ENCODE data around the gene CTH.
"Not testable (repeated sequence)": the region's sequence is repeated elsewhere in the genome, so short reads cannot be mapped to it uniquely, and the experiment has no call there.

The CTH gene

GRCh38 chr1:70434253-70434859 lies 23.3 kb downstream of the CTH start:
- no peaks in the 10 kb centered on the region for H3K9me3 ChIP-seq (ENCODE audit: control insufficient read depth, low read length)
- H3K4me3 ChIP-seq (ENCODE audit: low read length) = no peak overlapping the region
- no peak overlapping the region for H3K9ac ChIP-seq (ENCODE audit: low read length)
- DNase-seq (ENCODE audit: low read depth) = no peak
- H3K4me1 ChIP-seq (ENCODE audit: control insufficient read depth, insufficient read depth, low read length) = peaks cover 5% of the 10 kb centered on the region
- H3K36me3 ChIP-seq (ENCODE audit: control insufficient read depth, insufficient read depth, low read length, severe bottlenecking) = peaks cover 42% of the 10 kb centered on the region
- no peaks in the 10 kb centered on the region for H3K27me3 ChIP-seq (replicated peaks; ENCODE audit: control insufficient read depth, insufficient read depth, low read length)

DNA sequence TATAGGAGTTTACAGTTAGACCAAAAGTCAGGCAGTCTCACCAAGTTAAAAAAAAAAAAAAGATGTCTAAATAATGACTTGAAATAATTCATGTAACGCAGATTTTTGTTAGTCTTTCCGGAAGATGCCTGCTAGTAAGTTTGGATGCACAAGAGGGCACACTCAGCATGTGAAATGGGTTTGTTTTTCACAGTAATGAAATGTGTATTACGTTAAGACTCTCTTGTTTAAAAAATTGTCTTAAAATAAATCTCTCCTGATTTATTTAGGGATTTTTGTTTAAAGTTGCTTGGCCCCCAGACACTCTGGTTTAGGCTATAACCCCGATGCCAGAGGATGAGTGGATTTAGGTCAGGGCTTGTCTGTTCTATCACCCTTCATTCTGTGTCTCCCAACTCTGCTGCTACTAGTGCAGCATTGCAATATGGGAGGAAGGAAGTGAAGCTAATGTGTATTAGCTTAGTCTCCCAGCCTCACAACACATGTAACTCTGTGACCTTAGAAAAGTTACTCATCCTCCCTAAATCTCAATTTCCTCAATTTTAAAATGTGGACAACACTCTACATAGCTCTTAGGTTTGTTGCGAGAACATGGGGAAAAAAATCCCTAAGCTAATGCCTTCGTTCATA lies 25.7 kb downstream of the CTH start:
- H3K4me1 ChIP-seq (ENCODE audit: control insufficient read depth, insufficient read depth, low read length) = peaks cover 5% of the 10 kb centered on the region
- no peak overlapping the region for H3K9ac ChIP-seq (ENCODE audit: low read length)
- no peaks in the 10 kb centered on the region for H3K27me3 ChIP-seq (replicated peaks; ENCODE audit: control insufficient read depth, insufficient read depth, low read length)
- H3K4me3 ChIP-seq (ENCODE audit: low read length) = no peak overlapping the region
- peak; percentile 68 for DNase-seq (ENCODE audit: low read depth)
- no peaks in the 10 kb centered on the region for H3K9me3 ChIP-seq (ENCODE audit: control insufficient read depth, low read length)
- H3K36me3 ChIP-seq (ENCODE audit: control insufficient read depth, insufficient read depth, low read length, severe bottlenecking) = peaks cover 32% of the 10 kb centered on the region

GRCh38 chr1:70438529-70438928 lies 27.5 kb downstream of the CTH start:
- H3K9me3 ChIP-seq (ENCODE audit: control insufficient read depth, low read length) = no peaks in the 10 kb centered on the region
- DNase-seq (ENCODE audit: low read depth) = no peak
- peaks cover 22% of the 10 kb centered on the region for H3K36me3 ChIP-seq (ENCODE audit: control insufficient read depth, insufficient read depth, low read length, severe bottlenecking)
- no peaks in the 10 kb centered on the region for H3K27me3 ChIP-seq (replicated peaks; ENCODE audit: control insufficient read depth, insufficient read depth, low read length)
- H3K4me1 ChIP-seq (ENCODE audit: control insufficient read depth, insufficient read depth, low read length) = peaks cover 10% of the 10 kb centered on the region
- H3K4me3 ChIP-seq (ENCODE audit: low read length) = no peak overlapping the region
- H3K9ac ChIP-seq (ENCODE audit: low read length) = no peak overlapping the region

- H3K4me3 ChIP-seq (ENCODE audit: low read length) = no peak overlapping the region
- no peaks in the 10 kb centered on the region for H3K9me3 ChIP-seq (ENCODE audit: control insufficient read depth, low read length)
- peaks cover 10% of the 10 kb centered on the region for H3K4me1 ChIP-seq (ENCODE audit: control insufficient read depth, insufficient read depth, low read length)
- no peaks in the 10 kb centered on the region for H3K27me3 ChIP-seq (replicated peaks; ENCODE audit: control insufficient read depth, insufficient read depth, low read length)
- H3K36me3 ChIP-seq (ENCODE audit: control insufficient read depth, insufficient read depth, low read length, severe bottlenecking) = peaks cover 7% of the 10 kb centered on the region
- H3K9ac ChIP-seq (ENCODE audit: low read length) = no peak overlapping the region
- DNase-seq (ENCODE audit: low read depth) = no peak
Observed at GRCh38 chr1:70440642-70441391, 29.7 kb downstream of the CTH start.

GRCh38 chr1:70441392-70442035 lies 30.4 kb downstream of the CTH start:
- Histone ChIP-seq H3K36me3 (ENCODE audit: control insufficient read depth, insufficient read depth, low read length, severe bottlenecking) (peaks cover 4% of the 10 kb centered on the region), H3K27me3 (replicated peaks; ENCODE audit: control insufficient read depth, insufficient read depth, low read length) (no peaks in the 10 kb centered on the region), H3K9me3 (ENCODE audit: control insufficient read depth, low read length) (no peaks in the 10 kb centered on the region), H3K4me1 (ENCODE audit: control insufficient read depth, insufficient read depth, low read length) (peaks cover 10% of the 10 kb centered on the region), H3K4me3 (ENCODE audit: low read length) (no peak overlapping the region), H3K9ac (ENCODE audit: low read length) (no peak overlapping the region)
- DNase-seq (ENCODE audit: low read depth) = no peak

DNA sequence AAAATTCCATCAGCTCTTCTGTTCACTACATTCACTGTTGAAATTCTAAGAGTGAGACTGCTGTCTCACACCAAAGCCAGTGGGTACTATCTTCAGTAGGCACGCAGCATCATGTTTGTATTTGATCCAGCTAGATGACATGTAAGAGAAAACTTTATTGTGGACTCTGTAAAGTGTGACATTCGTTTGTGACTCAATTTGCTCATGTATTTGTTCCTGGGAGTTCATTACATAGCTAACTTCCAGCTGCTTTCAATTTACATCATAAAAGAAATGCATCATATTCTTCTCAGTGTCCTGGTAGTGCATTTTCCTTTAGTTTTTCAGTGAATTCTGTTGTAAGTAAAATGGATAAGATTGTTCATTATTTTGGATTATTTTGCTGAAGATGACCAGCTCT lies 31.4 kb downstream of the CTH start:
- H3K4me3 ChIP-seq (ENCODE audit: low read length) = no peak overlapping the region
- no peaks in the 10 kb centered on the region for H3K27me3 ChIP-seq (replicated peaks; ENCODE audit: control insufficient read depth, insufficient read depth, low read length)
- peaks cover 5% of the 10 kb centered on the region for H3K4me1 ChIP-seq (ENCODE audit: control insufficient read depth, insufficient read depth, low read length)
- no peak overlapping the region for H3K9ac ChIP-seq (ENCODE audit: low read length)
- no peaks in the 10 kb centered on the region for H3K9me3 ChIP-seq (ENCODE audit: control insufficient read depth, low read length)
- H3K36me3 ChIP-seq (ENCODE audit: control insufficient read depth, insufficient read depth, low read length, severe bottlenecking) = peaks cover 4% of the 10 kb centered on the region
- DNase-seq (ENCODE audit: low read depth) = peak; percentile 55

- no peak overlapping the region for H3K4me3 ChIP-seq (ENCODE audit: low read length)
- peaks cover 4% of the 10 kb centered on the region for H3K36me3 ChIP-seq (ENCODE audit: control insufficient read depth, insufficient read depth, low read length, severe bottlenecking)
- no peak overlapping the region for H3K9ac ChIP-seq (ENCODE audit: low read length)
- H3K4me1 ChIP-seq (ENCODE audit: control insufficient read depth, insufficient read depth, low read length) = peaks cover 5% of the 10 kb centered on the region
- H3K9me3 ChIP-seq (ENCODE audit: control insufficient read depth, low read length) = no peaks in the 10 kb centered on the region
- no peaks in the 10 kb centered on the region for H3K27me3 ChIP-seq (replicated peaks; ENCODE audit: control insufficient read depth, insufficient read depth, low read length)
- no peak for DNase-seq (ENCODE audit: low read depth)
Observed at GRCh38 chr1:70443739-70444138, 32.7 kb downstream of the CTH start.

GRCh38 chr1:70449049-70449448 lies 38.0 kb downstream of the CTH start:
- Histone ChIP-seq H3K27me3 (replicated peaks; ENCODE audit: control insufficient read depth, insufficient read depth, low read length) (no peaks in the 10 kb centered on the region), H3K4me1 (ENCODE audit: control insufficient read depth, insufficient read depth, low read length) (no peaks in the 10 kb centered on the region), H3K9me3 (ENCODE audit: control insufficient read depth, low read length) (no peaks in the 10 kb centered on the region), H3K36me3 (ENCODE audit: control insufficient read depth, insufficient read depth, low read length, severe bottlenecking) (no peaks in the 10 kb centered on the region), H3K4me3 (ENCODE audit: low read length) (no peak overlapping the region), H3K9ac (ENCODE audit: low read length) (no peak overlapping the region)
- DNase-seq (ENCODE audit: low read depth) = no peak

- not testable (repeated sequence) for H3K4me3 ChIP-seq (ENCODE audit: low read length); H3K9me3 ChIP-seq (ENCODE audit: control insufficient read depth, low read length); H3K27me3 ChIP-seq (replicated peaks; ENCODE audit: control insufficient read depth, insufficient read depth, low read length); DNase-seq (ENCODE audit: low read depth); H3K9ac ChIP-seq (ENCODE audit: low read length); H3K4me1 ChIP-seq (ENCODE audit: control insufficient read depth, insufficient read depth, low read length); H3K36me3 ChIP-seq (ENCODE audit: control insufficient read depth, insufficient read depth, low read length, severe bottlenecking)
Observed at GRCh38 chr1:70452164-70452939, 41.3 kb downstream of the CTH start.

DNA sequence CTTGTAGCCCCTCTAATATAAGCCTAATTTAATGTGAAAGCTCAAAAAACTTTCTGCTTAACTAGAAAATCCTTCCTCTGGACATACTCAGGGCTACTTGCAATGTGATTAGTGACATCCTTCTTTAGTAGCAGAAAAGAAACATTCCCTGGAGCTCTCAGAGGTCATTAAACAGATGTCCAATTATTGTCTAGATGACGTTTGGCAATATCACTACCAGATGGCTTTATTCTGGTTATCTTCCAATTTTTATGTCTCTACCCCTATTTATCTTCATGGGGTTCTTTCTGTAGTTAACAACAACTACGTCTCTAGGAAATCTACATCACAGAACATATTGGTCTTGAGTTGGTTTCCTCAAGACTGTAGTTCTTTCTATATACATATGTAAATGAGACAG lies 44.2 kb downstream of the CTH start:
- no peaks in the 10 kb centered on the region for H3K36me3 ChIP-seq (ENCODE audit: control insufficient read depth, insufficient read depth, low read length, severe bottlenecking)
- H3K27me3 ChIP-seq (replicated peaks; ENCODE audit: control insufficient read depth, insufficient read depth, low read length) = no peaks in the 10 kb centered on the region
- no peaks in the 10 kb centered on the region for H3K9me3 ChIP-seq (ENCODE audit: control insufficient read depth, low read length)
- no peak overlapping the region for H3K4me3 ChIP-seq (ENCODE audit: low read length)
- no peak for DNase-seq (ENCODE audit: low read depth)
- no peaks in the 10 kb centered on the region for H3K4me1 ChIP-seq (ENCODE audit: control insufficient read depth, insufficient read depth, low read length)
- H3K9ac ChIP-seq (ENCODE audit: low read length) = no peak overlapping the region

- no peaks in the 10 kb centered on the region for H3K4me1 ChIP-seq (ENCODE audit: control insufficient read depth, insufficient read depth, low read length)
- DNase-seq (ENCODE audit: low read depth) = no peak
- H3K9ac ChIP-seq (ENCODE audit: low read length) = no peak overlapping the region
- no peak overlapping the region for H3K4me3 ChIP-seq (ENCODE audit: low read length)
- no peaks in the 10 kb centered on the region for H3K36me3 ChIP-seq (ENCODE audit: control insufficient read depth, insufficient read depth, low read length, severe bottlenecking)
- H3K9me3 ChIP-seq (ENCODE audit: control insufficient read depth, low read length) = no peaks in the 10 kb centered on the region
- no peaks in the 10 kb centered on the region for H3K27me3 ChIP-seq (replicated peaks; ENCODE audit: control insufficient read depth, insufficient read depth, low read length)
Observed at GRCh38 chr1:70458131-70458530, 47.1 kb downstream of the CTH start.
